HG03045 (cell line): ENCODE data around the gene KCNMB1.

Source experiments
- ATAC-seq: cut with Tn5 transposase; IDR thresholded peaks from one replicate; pipeline ENCODE4 v1.9.1; 2021; ENCODE audit warnings: mild to moderate bottlenecking, moderate library complexity; ENCODE audit not compliant: unreplicated experiment

The KCNMB1 gene

DNA sequence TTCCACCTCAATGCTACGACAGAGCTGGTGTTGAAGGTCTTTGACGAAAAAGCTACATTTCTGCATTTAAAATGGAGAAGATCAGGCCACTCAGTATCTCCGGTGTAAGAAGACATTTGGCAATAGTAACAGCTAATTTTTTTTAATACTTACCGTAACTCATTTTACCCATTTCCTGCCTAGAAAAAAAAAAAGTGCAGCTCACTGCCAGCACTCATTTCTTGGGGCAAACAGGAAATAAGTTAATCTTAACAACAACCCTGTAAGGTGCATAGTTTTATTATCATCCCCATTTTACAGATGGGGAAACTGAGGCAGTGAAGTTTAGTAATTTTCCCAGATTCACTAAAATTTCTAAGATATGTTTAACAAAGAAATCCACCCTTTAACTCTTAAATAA, 27.4 kb upstream of the KCNMB1 start:
- no peak for ATAC-seq

DNA sequence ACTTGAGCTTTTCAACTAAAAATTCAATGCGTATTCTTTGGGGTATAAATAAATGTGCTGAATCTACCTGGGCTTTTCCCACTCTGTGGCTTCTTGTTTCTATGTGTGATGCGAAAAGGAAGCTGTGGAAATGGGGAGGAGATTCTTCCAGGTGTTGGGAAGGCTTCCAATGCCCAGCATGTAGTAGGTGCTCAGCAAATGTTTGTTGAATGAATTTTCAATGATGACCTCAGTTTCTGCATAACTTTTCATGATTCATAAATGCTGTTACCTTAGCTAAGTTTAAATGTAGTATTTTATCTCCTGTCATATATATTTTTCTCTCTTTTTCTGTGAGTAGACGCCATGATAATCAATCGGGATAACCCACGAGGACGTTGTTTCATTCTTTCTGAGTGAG, 25.6 kb upstream of the KCNMB1 start:
- no peak for ATAC-seq

DNA sequence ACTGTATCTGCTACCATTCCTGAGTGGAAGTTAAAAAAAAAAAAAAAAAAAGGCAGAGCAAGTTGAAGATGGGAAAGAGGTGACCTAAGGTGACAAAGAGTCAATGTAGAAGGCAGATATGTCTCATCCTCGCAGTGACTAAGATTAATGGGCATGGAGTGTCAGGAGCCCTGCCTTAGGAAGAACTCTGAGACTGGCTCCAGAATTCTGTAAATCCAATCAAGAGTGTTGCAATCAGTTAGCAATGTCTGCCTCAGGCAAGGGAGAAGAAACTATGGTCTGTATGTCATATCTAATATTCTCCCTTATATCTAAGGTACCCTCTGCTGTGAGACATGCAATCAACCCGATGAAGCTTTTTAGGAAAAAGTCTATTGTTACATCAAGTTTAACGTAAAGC, 24.7 kb upstream of the KCNMB1 start:
- ATAC-seq, result no peak

DNA sequence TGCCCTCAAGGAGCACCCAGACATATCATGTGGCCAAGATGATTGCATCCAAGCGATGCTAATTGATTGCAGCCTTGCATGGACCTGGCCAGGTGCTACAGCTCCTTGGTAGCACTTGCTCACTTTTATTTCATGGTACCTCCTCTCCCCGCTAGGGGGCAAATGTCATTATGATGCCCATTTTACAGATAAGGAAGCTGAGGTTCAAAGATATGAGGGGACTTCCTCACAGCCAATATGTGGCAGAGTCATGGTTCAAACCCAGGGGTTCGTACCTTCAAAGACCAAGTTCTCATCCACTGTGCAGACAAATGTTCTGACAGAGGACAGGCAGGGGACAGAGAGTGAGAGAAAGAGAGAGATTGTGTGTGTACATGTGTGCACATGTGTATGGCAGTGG, 21.9 kb upstream of the KCNMB1 start:
- ATAC-seq, result no peak

DNA sequence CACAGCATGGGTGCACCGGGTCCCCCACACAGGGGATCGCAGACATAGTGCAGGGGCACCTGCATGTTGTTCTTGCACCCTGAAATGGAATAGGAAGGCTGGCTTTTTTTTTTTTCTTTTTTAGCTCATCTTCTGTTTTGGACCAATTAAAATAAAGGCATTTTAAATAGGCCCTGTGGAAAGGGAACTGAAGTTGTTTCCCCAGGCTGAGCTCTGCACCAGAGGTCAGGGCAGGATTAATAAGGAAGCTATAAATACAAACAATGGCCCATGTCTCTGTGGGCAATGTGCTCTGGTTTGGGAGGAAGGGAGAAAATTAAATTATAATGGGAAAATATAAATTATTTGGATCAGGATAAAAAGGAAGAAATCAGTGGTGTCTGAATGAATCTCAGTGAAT, 21.2 kb upstream of the KCNMB1 start:
- ATAC-seq, result no peak

DNA sequence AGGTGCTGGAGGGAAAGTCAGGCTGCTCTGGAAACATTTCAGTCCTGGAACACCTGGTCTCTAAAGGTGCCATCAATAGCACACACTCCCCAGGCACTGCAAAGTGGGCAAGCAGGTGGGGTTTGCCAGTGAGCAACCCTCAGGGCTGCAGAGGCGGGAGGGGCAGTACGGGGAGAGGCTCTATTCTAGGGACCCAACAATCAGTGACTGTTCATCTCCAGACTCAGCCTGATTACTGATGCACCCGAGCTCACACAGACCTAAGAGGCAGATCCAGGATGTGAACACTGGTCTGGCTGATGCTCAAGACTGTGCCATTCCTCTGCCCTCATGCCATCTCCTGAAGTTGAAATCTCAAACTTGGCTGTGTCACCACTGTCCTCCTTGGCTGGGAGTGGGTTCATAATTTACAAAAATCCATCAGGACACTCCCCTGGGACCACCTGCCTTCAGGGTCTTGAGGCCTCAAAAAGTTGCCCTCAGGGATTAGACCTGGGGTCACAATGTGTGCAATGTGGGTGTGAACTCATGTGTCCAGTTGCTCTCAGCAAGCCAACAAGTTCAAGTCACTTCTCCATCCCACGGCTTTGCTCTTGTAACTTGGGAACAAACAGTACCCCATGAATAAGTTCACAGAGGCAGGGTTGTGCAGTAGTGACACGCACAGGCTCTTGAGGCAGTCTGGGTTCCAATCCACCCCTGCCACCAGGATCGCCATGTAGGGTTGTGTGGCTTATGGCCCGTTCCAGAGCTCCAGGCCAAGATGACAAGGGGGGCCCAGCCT, 19.9 kb upstream of the KCNMB1 start:
- no peak for ATAC-seq

DNA sequence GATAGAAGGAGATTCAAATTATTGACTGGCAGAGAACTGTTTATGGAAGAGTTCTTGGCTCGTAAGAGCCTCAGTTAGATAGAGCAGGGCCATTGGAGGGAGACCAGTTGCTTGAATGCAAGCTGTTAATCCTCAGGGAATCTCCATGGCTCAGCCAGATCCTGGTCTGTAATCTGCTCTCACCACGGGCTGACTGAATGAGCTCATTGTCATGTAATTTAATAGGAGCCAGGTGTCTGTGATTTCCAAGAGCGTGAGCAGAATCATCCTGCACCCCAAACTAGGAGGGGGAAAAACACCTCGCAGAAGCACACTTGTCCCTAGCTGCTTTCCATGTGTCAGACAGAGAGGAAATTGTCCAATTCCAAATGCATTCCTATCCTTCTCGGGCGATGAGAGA, 19.1 kb upstream of the KCNMB1 start:
- ATAC-seq, result no peak

DNA sequence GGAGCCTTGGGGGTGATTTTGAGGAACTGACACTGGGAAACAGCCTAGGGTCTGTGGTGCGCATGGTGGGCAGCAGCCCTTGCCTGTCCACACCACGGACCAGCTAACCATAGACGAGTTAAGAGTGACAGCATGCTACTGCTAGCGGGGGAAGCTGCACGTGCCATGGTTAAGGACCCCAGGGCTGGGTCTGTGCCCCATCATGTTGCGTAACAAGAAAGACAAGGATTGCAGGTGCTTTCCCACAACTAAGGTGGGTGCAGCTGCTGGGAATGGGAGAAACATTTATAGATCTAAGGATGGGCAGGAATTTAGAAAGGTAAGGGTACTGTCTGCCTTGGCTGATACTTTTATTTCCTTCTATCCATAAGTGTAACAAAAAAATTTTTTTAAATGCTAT, 17.9 kb upstream of the KCNMB1 start:
- no peak for ATAC-seq

DNA sequence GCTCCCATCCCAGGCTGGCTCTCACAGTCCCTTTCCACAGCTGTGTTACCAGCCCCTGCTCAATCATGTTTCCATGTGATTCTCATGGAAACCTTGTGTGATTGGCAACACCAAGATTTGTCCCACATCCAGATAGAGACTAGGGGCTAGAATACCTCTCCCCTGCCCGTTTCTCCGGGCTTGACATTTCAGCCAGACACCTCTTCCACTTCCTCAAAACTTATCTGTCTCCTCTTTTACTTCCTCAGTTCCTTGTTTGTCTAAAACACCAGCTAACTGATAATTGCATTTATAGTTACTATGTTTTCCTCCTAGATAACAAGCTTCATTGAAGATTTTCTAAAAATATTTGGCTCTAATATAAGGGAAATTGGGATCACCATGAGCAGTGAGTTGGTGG, 16.6 kb upstream of the KCNMB1 start:
- ATAC-seq, result no peak

DNA sequence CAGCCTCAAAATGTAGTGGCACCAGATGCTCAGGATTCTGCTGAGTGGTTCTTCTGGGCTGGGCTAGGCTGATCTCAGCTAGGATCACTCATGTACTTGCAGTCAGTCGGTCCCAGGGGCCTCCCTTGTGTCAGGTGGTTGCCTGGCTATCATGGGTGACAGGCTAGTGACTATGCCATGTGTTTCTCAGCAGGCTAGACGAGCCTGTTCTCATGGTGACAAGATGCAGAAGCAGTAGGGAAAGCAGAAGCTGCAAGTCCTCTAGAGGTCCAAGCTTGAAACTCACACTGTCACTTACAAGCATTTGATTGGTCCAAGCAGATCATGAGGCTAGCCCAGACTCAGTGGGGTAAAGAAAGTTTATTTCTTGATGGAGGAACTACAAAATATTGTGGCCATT, 15.2 kb upstream of the KCNMB1 start:
- ATAC-seq, result no peak

DNA sequence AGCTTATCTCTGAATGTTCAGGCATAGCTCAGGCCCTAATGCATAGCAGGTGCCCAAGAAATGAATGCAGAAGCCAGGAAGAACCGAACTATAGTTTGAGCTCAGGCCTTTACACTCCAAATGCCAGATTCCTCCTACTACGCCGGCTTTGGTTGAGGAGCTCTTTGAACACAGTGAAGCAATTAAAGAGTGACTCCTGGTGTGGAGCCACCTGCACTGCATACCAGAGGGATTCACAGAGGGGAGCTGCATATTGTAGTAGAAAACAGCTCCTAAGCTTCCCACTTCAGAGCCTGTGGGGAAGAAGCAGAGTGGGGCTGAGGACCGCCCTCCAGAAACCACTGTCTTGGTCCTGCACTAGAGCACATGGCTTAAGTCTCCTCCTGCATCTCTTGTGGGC, 14.5 kb upstream of the KCNMB1 start:
- no peak for ATAC-seq

DNA sequence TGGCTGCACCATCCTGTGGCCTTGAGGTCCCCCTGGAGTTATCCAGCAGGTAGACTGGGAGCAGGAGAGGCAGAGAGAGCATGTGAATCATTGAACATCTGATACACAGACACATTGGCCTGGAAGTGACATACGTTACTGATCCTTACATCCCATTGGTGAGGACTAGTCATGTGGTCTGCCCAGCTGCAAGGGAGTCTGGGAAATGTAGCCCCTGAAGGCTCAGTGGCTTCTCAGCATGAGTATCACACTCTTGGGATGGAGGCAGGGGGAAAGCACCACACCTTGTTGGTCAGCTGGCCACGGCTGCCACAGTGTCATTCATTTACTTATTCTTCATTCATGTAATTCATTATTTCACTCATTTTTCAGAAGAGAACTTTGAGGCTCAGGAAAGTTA, 13.3 kb upstream of the KCNMB1 start:
- ATAC-seq, result no peak

DNA sequence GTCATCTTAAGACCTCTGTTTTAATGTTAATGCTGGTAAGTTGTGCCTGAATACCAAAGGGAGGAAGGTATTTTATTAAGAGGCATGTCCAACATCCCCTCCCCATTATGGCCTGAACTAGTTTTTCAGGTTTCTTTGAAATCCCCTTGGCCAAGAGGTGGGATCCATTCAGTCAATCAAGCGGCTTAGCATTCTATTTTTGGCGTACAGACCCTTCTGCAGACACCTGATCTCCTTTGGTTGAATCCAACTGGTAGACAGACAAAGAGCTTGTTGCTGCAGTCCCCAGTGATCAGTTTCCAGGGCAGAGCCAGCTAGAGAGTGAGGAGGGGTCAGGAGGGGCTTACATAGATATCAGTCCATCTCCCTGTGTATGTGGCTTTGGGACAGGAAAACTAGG, 7.9 kb upstream of the KCNMB1 start:
- ATAC-seq, result no peak

DNA sequence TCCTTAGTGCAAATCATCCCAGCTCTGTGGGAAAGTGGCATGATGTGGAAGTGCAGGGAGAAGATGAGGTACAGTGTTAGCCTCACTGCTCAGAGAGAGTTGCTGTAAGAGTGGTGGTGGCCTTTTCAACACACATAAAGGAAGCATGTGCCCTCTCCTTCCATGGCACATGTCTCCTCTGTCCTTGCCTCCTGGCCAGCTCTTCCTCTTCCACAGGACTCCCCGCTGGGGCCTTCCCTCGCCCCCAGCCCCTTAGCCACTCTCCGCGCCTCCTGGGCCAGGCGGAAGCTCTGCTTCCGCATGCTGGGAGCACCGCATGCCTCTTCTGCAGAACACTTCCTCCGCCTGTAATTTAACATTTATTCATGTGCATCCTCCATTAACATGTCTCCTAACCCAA, 4.8 kb upstream of the KCNMB1 start:
- no peak for ATAC-seq

DNA sequence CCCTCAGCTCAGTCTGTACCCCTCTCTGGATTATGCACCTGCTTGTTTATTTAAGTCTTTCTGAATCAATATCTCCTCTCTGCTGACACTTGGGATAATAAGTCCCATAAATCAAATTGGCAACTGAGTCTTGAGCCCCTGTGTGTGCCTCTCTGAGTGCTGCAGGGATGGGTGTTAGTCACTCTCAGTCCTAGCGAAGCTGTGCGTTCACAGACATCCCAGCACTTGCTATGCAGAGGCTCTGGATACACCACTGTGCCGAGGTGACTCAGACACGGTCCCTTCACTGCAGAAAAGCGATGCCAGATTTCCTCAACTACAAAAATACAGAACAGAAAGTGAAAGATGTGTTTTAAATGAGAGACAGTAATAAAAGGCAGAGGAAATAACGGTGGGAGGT, 4.1 kb upstream of the KCNMB1 start:
- no peak for ATAC-seq

DNA sequence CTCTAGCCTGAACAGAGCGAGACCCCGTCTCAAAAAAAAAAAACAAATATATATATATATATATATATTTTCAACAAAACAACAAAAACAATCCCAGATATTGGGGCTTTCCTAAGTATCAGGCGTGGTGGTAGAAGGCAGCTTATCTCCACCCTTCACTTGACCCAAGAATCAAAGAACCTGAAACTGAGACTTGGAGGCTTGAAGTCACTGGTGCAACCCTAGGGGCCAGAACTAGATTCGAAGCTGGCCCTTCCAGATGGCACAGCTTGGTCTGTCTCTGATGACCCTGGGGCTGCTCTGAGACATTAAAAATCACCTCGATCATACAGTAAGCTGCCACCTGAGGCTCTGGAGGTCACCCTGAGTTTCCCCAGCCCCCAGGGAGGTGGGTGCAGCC, 1.3 kb upstream of the KCNMB1 start:
- no peak for ATAC-seq

DNA sequence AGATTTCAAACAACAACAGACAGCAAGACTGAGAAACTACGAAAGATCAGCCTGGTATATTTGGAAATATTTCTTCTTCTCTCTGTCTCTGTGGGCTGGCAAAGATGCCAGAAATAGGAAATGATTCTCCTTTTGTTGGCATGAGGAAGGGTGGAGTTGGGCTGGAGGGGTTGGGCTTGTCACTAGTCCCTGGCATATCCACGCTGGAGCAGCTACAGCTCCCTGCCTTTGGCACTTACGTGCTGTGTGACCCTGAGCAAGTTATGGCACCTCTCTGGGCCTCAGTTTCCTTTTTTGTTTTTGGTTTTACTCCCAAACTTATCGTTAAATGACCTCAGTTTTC, 354 bp upstream of the KCNMB1 start:
- ATAC-seq, result no peak

DNA sequence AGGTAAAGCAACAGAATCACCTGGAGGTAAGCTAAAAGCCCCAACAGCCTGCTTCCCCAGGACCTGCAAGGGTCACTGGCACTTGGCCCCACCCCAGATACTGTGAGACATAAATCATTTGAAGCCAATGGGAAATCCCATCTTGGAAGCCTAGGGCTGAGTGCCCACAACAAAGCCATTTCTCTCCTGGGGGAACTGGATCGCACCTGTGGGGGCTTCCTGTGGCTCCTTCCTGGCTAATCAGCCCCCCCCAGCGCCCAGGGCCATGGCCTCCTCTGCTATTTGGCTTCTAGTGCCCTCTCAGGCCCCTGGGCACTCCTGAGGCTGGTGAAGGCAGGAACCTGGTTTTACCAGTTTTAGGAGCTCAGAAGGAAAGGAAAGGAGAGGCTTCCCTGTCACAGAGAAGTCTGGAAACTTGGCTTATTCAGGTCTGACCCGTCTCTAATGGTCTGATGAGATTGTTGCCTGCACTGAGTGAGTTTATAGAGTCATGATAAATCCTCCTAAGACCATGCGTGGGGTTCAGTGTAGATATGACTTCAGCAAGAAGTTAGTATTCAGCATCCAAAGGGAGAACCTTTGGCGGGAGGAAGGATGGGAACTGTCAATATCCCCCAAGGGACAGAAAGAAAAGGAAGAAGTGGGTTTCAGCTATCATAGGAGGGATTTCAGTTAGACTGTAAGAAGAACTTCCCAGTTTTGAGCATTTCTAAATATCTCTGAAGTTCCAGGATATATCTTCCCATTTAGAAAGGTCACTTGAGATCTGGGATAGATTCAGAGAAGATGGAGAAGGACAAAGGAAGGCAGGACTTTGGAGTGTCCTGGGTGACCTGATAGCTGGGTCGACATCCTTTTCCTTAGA, 1.2 kb downstream of the KCNMB1 start:
- no peak for ATAC-seq

DNA sequence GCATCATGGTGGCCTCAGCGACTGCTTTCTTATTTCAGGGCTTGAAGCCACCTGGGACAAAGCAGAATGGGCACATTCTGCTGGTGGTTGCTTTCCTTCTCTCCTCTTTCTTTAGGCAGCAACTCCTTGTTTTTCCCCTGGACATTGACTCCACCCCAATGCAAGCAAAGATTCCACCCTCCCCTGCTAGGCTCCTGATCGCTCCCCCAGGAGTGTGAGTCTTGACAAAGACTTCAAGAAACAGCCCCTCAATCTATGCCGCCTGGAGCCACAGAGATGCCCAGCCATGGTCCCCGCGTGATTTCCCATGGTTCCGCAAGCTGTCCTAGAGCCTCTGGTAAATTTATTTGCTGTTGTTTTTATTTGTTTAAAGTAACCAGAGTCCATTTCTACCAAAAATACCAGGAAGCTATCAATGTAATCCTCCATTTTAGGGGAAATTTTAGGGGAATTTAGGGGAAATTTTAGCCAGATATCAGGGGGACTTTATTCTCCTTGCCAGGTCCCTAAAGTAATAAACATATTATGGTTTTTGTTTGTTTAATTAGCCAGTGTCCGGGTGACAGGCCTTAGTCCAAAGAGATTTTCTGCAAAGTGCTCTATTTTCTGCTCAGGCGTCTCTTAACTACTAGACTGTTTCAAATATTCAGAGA, 2.3 kb downstream of the KCNMB1 start:
- no peak for ATAC-seq

DNA sequence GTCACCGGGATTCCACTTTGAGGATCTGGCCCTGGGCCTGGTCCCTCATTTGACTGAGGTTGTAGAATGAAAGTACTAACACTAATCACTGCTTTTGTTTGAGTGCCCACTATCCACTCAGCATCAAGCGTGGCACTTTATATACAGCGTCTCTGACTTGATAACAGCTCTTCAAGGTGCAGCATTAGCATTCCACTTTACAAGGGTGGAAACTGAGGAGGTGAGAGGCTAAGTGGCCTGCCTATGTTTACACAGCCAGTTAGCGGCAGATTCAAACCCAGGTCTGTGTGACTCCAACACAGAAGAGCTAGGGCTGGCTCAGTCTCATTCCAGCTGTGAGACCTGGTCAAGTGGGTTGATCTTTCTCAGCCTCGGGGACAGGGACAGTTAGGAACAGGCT, 5.9 kb downstream of the KCNMB1 start:
- no peak for ATAC-seq

DNA sequence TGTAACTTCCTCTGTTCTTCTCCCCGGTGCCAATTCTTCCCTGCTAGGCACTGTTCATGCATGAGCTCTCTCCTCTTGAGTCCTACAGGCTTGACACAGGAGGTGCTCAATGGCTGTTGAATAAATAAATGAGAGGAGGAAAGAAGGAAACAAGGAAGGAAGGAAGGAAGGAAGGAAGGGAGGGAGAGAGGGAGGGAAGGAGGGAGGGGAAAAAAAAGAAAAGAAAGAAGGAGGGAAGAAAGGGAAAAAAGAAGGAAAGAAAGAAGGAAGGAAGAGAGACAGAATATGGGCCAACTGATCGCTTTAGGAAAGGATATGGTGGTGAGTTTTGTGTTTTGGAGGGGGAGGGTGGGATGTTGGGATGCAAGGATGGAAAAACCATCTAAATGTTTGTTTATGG, 6.4 kb downstream of the KCNMB1 start:
- no peak for ATAC-seq

DNA sequence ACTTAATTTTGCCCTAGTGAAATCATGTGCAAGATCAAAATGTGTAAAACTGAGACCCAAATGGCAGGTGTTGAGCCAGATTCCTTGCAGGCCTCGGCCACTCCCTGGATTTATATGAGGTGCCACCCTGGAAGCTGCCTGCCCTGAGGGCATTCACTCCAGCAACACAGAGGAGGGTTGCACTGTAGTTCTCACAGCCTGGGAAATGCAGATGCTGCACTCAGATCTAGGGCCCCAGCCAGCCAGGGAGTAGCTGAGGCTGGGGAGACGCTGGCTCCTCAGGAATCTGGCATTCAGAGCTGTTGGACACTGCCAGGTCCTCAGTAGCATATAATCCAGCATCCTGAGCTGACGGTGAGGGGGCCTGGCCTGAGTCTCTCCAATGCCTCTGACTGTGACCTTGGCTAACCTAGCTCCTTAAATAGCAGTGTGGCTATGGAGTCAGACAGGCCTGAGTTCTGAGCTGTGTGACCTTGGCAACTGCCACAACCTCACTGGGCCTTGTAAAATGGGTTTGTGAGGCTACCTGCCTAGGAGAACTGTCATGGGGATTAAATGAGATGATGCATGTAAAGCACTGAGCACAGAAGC, 8.7 kb downstream of the KCNMB1 start:
- ATAC-seq, result no peak
